Muscle of arm (tissue), 12 donors: ENCODE results near the gene HRH1. TPM values are rescaled to one million over a fixed set of nuclear protein-coding genes. Genes with fewer than 3 reads are reported as not detected.
"Not testable (repeated sequence)": the region's sequence is repeated elsewhere in the genome, so short reads cannot be mapped to it uniquely, and the experiment has no call there.

Source experiments
- DNase-seq: peaks from one replicate; pipeline ENCODE4 v3.0.0-alpha.2; 2013
- polyA plus RNA-seq, 12 donors: library from polyadenylated mRNA; unstranded; fragments of 120-200 nt; gene quantifications; one replicate each; pipeline ENCODE4 v1.2.1, GENCODE V29; 2013; ENCODE audit not compliant: insufficient read length in 12 of 12

HRH1 gene
- polyA plus RNA-seq, 12 donors, result 1.7 to 8.2 (median 3.6) TPM; not detected in 2

DNA sequence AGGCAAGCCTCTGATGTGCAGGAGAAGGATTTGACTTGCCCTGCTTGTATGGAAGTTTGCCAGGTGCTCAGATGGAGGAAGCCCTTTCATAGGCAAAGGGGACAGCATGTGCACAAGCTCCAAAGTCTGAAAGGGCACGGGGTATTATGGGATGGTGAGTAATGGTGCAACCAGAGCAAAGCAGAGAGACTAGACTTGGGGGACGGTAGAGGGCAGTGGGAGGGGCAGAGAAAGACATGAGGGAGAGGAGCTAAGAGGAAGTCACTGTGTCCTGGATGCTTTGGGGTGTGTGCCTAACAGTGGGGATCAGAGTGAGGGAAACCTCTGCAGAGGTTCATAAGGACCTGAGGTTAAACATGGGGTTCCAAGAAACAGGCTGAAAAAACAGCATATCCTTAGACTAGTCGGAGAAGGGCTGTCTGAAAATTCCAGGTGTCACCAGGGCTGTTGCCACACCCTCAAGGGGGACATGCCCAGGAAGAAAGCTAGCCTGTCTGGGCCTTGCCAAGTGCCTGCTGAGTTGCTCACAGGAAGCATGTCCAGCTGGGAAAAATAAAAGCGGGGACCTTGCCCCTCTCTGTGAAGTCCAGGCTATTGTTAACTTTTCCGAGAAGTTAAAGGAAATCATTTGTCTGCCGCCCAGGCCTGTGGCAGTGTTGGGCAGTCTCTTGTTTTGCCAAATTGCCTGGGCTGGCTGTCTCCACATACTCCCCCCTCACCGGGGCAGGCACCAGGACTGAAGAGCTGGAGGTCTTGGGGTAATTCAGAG is 47.1 kb downstream of the HRH1 start:
- no peak for DNase-seq

DNA sequence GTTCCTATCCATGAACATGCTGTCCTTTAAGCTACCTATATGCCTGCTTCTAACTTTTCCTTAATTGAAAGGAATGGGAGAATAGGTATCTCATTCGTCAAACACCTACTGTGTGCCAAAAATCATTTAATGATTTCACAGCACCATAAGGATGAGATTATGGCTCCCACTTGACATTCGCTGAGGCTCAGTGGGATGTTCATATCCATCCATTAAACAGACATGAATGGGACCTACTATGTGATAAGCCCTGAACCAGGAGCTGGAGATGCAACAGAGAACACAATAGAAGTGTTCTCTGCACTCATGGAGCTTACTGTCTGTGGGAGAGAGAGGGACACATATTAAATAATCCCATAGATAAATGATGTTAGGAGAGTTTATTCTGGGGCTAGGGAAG is 49.7 kb downstream of the HRH1 start:
- DNase-seq, result no peak

DNA sequence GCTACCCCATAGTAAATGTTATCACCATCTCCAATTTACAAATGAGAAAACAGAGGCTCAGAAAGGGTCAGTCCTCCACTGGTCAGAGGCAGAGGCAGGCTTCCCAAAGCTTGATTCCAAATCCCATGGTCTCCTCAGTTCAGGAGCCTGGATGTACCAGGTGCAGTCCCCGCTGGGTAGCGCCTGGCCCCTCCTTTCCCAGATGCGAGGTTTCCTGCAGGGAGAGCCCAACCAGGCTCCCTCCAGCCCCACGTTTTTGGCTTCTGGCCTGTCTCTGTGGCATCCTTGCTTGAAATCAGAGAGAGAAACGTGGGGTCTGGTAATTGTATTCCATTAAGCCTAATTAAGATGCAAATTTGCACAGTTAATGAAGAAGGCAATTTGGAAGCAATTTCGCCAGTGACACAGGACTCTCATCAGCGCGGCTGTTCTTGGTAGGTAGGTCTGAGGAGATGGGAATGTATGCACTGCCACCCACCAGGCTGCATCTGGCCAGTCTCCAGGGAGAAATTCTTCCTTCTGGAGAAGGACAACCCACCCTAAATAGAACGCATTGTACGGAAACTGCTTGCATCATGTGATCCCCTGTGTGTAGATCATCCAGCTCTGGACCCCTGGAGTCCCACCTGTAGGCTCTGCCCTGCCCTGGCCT is 50.5 kb downstream of the HRH1 start:
- no peak for DNase-seq

DNA sequence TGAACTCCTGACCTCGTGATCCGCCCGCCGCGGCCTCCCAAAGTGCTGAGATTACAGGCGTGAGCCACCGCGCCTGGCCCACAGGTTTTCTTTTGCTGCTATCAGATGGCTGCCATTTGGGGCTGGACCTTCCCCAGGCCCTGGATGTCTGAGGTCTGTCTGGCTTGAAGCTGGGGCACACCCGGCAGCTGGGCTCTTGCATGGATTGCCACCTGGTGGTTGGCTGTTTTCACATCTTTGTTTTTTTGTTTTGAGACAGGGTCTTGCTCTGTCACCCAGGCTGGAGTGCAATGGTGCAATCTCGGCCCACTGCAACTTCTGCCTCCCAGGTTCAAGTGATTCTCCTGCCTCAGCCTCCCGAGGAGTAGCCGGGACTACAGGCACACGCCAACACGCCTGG is 51.6 kb downstream of the HRH1 start:
- DNase-seq, result not testable (repeated sequence)

DNA sequence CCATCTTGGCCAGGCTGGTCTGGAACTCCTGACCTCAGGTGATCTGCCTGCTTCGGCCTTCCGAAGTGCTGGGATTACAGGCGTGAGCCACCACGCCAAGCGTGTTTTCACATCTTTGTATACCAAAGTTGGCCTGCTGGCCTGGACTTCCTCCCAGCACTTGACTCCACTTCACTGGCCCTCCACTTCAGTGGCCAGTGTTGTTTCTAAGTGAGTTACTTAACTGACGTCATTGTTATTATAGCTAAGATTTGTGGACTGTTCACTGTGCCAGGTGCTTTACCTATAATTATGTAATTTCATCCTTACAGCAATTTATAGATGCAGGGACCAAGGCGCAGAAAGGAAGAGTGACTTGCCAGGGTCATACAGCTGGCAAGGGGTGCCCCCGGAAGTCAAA is 52.0 kb downstream of the HRH1 start:
- no peak for DNase-seq

DNA sequence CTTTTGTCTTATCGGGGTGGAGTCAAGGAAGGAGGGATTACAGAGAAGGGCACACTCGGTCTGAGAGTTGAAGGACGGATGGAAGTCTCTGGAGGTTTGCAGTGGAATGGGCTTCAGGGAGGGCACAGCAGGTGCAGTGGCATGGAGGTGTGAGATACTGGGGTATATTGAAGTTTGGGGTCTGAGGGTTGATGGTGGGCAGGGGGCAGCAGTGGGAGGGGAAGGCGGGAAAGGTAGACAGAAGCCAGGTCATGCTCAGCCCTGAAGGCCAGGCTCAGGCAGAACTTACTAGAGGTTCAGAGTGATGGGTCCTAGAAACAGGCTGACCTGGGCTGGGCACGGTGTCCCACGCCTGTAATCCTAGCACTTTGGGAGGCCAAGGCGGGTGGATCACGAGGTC is 52.7 kb downstream of the HRH1 start:
- no peak for DNase-seq

- no peak for DNase-seq
These were observed 57.4 kb downstream of the HRH1 start for GRCh38 chr3:11211531-11212298.

- no peak for DNase-seq
These were observed 58.0 kb downstream of the HRH1 start for GRCh38 chr3:11212299-11212608.

- DNase-seq, result no peak
These were observed 58.5 kb downstream of the HRH1 start for GRCh38 chr3:11212784-11213183.

- DNase-seq, result no peak
These were observed 59.6 kb downstream of the HRH1 start for GRCh38 chr3:11213810-11214450.

GRCh38 chr3:11214451-11214978 is 60.2 kb downstream of the HRH1 start:
- DNase-seq, result no peak

- DNase-seq, result not testable (repeated sequence)
These were observed 63.1 kb downstream of the HRH1 start for GRCh38 chr3:11217370-11217769.

DNA sequence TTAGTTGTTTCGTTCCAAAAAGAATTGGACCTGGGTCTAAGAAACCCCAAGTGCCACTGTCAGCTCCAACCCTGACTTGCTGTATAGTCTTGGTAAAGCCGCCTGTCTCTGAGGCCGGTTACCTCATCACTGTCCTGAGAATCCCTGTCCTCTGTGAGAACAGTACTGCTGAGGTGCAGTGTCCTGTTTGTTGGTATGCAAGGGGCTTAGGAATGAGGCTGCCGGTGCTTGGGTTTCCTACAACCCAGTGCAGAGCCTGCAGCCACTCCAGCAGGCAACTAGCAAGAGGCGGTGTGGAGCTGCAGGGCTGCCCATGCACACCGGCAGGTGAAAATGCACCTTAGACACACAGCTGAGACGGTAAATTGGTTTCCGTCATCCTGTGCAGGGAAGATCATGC is 65.9 kb downstream of the HRH1 start:
- DNase-seq, result no peak

DNA sequence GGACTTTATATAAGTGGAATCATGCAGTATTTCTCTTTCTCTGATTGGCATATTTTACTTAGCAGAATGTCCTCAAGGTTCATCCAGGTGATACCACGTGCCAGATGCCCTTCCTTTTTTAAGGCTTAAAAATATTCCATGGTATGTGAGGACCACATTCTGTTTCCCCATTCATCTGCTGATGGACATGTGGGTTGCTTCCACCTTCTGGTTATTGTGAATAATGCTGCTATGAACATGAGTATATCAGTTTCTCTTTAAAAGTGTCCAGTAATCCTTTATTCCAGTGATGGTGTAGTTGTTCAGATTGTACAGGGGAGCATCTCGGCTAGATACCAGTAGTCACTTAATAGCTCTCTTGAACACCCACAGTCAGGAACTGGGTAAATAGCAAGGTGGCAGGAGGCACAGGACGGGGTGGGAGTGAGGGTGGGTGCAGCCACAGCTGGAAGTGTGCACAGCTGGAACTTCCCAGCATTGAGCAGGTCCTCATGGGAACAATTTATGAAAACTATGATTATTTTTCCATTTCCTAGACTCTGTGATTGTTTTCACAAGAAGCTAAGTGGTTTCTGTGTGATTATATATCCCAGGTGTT is 67.6 kb downstream of the HRH1 start:
- DNase-seq, result no peak

- DNase-seq, result no peak
These were observed 69.7 kb downstream of the HRH1 start for GRCh38 chr3:11224010-11224409.

GRCh38 chr3:11224870-11225229 is 70.6 kb downstream of the HRH1 start:
- DNase-seq, result no peak

- no peak for DNase-seq
These were observed 71.7 kb downstream of the HRH1 start for GRCh38 chr3:11226042-11226370.

DNA sequence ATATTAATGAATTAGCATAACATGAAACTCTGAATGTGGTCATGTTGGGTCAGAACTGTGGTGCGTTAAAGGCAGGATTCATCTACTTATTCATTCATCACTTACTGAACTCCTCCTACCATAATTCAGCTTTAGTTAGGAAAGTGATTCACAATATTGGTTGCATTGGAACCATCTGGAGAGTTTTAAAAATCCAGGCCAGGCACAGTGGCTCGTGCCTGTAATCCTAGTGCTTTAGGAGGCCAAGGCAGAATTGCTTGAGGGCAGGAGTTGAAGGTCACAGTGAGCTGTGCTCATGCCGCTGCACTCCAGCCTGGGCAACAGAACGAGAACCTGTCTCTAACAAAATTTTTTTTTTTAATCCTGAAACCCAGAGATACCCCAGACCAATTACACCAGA is 73.7 kb downstream of the HRH1 start:
- no peak for DNase-seq

GRCh38 chr3:11230125-11230524 is 75.8 kb downstream of the HRH1 start:
- no peak for DNase-seq

DNA sequence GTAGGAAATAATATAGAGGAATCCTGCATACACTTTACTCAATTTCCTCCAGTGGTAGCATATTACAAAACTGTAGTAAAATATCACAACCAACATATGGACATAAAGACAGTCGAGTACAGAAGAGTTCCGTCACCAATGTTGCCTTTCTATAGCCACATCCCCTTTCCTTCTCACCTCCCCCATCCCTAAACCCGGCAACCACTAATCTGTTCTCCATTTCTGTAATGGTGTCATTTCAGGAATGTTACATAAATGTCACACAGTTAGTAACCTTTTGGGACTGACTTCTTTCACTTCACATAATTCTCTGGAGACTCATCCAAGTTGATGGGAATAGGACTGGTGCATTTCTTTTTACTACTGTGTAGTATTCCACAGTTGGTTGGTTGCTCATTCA is 76.5 kb downstream of the HRH1 start:
- no peak for DNase-seq

GRCh38 chr3:11235385-11235784 is 81.1 kb downstream of the HRH1 start:
- DNase-seq, result no peak
